Peyer's patch (tissue), 4 donors: Measurements from ENCODE around the gene EBLN2. TPM values are rescaled to one million over a fixed set of nuclear protein-coding genes. Genes with fewer than 3 reads are reported as not detected.

Experiments used
- DNase-seq, 3 donors: peaks; one replicate each; pipeline ENCODE4 v3.0.0-alpha.2; 2017 to 2019
- H3K27ac ChIP-seq, 4 donors: fragments of 200-600 bp; sonication (generic); one replicate each; pipeline ENCODE4 v1.5.1; 2016 to 2019
- H3K27me3 ChIP-seq, 2 donors: fragments of 200-600 bp; sonication (generic); one replicate each; pipeline ENCODE4 v1.5.1; 2019
- H3K36me3 ChIP-seq, 3 donors: fragments of 200-600 bp; sonication (generic); one replicate each; pipeline ENCODE4 v1.5.1; 2016 to 2019
- H3K4me1 ChIP-seq, 4 donors: fragments of 200-600 bp; sonication (generic); one replicate each; pipeline ENCODE4 v1.5.1; 2016 to 2019
- H3K4me3 ChIP-seq, 4 donors: fragments of 200-600 bp; sonication (generic); 1 replicate in 3 of 4; 2 replicates in 1 of 4; pipeline ENCODE4 v1.5.1; 2016 to 2019; ENCODE audit warnings: mild to moderate bottlenecking in 1 of 4
- H3K9me3 ChIP-seq, 4 donors: fragments of 200-600 bp; sonication (generic); one replicate each; pipeline ENCODE4 v1.5.1; 2016 to 2019; ENCODE audit warnings: mild to moderate bottlenecking in 1 of 4
- POLR2A ChIP-seq, 2 donors: fragments of 450-650 bp; IDR thresholded peaks; one replicate each; pipeline ENCODE4 v1.5.1; 2017; ENCODE audit warnings: antibody characterized with exemption in 2 of 2, mild to moderate bottlenecking in 2 of 2, moderate library complexity in 2 of 2
- total RNA-seq, 4 donors: library from RNA; depleted of rRNA; stranded (reverse); fragments of >200 nt; gene quantifications; one replicate each; pipeline ENCODE4 v1.1.0, GENCODE V29; 2016
- TF ChIP-seq, protein P1 (sequence below), 6 experiments: fragments of 450-650 bp in 4 of 6; fragments of 200-600 bp in 2 of 6; sonication (generic) in 1 of 6; IDR thresholded peaks; one replicate each; pipeline ENCODE4 v1.5.1; 2017 to 2019; ENCODE audit warnings: antibody characterized with exemption in 6 of 6, mild to moderate bottlenecking in 3 of 6, moderate library complexity in 1 of 6

EBLN2 gene
- total RNA-seq, 4 donors from 2014 or later: 8.2 to 14.9 (median 11.9) TPM

DNA sequence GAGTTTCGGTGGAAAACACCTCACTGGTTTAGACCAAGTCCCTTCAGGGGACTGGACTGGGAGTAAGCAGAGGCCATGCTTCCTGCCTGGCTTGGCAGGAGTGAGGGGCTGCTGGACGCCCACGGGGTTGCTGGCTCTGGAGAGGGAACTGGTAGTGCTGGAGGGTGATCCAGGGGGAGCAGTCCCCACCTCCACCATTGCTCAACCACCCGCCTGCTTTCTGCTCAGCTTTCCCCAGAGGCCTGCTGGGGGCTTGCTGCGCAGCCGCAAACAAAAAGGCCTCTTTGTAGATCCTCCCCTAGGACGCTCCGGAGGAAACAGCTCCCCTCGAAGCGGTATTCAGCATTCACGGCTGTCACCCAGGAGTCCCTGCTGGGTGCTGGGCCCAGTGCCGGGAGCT lies 33.5 kb downstream of the EBLN2 start:
- Histone ChIP-seq H3K4me1 (no peaks in the 10 kb centered on the region), H3K36me3 (no peaks in the 10 kb centered on the region), H3K27me3 (no peaks in the 10 kb centered on the region), H3K9me3 (no peaks in the 10 kb centered on the region), H3K4me3 (no peak overlapping the region), H3K27ac (no peak overlapping the region)
- TF ChIP-seq, protein P1, sequence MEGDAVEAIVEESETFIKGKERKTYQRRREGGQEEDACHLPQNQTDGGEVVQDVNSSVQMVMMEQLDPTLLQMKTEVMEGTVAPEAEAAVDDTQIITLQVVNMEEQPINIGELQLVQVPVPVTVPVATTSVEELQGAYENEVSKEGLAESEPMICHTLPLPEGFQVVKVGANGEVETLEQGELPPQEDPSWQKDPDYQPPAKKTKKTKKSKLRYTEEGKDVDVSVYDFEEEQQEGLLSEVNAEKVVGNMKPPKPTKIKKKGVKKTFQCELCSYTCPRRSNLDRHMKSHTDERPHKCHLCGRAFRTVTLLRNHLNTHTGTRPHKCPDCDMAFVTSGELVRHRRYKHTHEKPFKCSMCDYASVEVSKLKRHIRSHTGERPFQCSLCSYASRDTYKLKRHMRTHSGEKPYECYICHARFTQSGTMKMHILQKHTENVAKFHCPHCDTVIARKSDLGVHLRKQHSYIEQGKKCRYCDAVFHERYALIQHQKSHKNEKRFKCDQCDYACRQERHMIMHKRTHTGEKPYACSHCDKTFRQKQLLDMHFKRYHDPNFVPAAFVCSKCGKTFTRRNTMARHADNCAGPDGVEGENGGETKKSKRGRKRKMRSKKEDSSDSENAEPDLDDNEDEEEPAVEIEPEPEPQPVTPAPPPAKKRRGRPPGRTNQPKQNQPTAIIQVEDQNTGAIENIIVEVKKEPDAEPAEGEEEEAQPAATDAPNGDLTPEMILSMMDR (IDR thresholded peaks at IDR 0.05): no peak
- TF ChIP-seq POLR2A (IDR thresholded peaks at IDR 0.05): no peak
- DNase-seq: no peak

DNA sequence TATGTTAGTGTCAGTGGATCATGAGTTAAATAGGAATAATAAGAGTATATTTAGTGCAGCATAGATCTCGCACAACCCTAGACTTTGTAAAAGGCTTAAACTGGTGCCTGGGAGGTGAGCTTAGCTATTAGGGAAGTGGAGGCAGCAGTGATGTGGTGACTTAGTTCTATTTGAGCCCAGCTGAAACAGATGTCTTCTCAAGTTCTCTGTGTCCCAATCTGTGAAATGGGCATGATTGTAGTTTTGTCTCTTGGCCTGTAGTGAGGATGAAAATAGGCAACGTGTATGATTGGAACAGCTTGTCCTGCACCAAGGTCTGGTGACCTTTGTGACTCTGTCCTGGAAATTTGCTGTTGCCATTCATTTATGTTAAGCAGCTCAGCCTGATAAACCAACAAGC lies 34.7 kb downstream of the EBLN2 start:
- no peak for DNase-seq
- TF ChIP-seq POLR2A (IDR thresholded peaks at IDR 0.05): no peak
- TF ChIP-seq, protein P1 (IDR thresholded peaks at IDR 0.05): no peak
- no peak overlapping the region for H3K27ac ChIP-seq
- H3K36me3 ChIP-seq: no peaks in the 10 kb centered on the region
- H3K4me1 ChIP-seq: peaks cover 0 to 4% (median 0%) of the 10 kb centered on the region in 4 donors
- no peaks in the 10 kb centered on the region for H3K9me3 ChIP-seq
- H3K27me3 ChIP-seq: no peaks in the 10 kb centered on the region
- no peak overlapping the region for H3K4me3 ChIP-seq

DNA sequence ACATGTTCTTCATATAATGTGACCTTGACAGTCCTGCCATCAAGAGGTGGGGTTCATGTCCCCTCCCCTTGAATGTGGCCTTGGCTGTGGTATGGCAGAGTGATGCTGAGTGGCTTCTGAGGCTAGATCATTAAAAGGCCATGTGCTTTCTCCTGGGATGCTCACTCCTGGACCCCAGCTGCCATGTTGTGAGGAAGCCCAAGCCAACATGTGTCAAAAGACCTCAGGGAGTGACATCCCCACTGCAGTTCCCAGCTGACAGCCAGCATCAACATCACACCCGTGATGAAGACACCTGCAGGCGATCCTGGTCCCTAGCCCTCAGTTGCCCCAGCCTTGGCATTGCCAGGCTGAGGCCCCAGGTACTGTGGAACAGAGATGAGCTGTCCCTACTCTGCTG lies 36.6 kb downstream of the EBLN2 start:
- no peak for DNase-seq

DNA sequence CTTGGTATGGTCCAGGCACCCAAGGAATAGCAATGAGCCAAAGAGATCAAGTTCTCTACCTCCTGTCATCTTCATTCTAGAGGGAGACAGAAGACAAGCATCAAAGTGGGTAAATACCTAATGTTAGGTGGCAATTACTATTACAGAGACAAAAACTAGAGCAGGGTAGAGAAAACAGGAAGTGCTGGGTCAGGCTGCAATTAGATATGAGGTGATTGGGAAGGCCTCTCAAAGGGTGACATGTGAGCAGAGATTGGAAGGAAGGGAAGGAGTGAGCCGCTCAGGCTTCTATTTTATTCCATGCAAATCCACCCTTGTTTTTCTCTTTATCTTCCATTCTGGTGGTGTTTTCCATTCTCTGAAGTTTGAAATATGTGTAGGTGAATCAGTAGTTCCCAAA lies 37.4 kb downstream of the EBLN2 start:
- TF ChIP-seq POLR2A (IDR thresholded peaks at IDR 0.05): no peak
- TF ChIP-seq, protein P1 (IDR thresholded peaks at IDR 0.05): no peak
- Histone ChIP-seq H3K27ac (no peak overlapping the region), H3K4me3 (no peak overlapping the region)

More for the DNA sequence above, 36.6 kb downstream of the EBLN2 start:
- H3K4me3 ChIP-seq: no peak overlapping the region
- no peaks in the 10 kb centered on the region for H3K27me3 ChIP-seq
- no peak overlapping the region for H3K27ac ChIP-seq
- no peak for TF ChIP-seq POLR2A (IDR thresholded peaks at IDR 0.05)
- TF ChIP-seq, protein P1 (IDR thresholded peaks at IDR 0.05): no peak
- no peaks in the 10 kb centered on the region for H3K9me3 ChIP-seq
- no peaks in the 10 kb centered on the region for H3K36me3 ChIP-seq
- peaks cover 0 to 7% (median 0%) of the 10 kb centered on the region in 4 donors for H3K4me1 ChIP-seq

DNA sequence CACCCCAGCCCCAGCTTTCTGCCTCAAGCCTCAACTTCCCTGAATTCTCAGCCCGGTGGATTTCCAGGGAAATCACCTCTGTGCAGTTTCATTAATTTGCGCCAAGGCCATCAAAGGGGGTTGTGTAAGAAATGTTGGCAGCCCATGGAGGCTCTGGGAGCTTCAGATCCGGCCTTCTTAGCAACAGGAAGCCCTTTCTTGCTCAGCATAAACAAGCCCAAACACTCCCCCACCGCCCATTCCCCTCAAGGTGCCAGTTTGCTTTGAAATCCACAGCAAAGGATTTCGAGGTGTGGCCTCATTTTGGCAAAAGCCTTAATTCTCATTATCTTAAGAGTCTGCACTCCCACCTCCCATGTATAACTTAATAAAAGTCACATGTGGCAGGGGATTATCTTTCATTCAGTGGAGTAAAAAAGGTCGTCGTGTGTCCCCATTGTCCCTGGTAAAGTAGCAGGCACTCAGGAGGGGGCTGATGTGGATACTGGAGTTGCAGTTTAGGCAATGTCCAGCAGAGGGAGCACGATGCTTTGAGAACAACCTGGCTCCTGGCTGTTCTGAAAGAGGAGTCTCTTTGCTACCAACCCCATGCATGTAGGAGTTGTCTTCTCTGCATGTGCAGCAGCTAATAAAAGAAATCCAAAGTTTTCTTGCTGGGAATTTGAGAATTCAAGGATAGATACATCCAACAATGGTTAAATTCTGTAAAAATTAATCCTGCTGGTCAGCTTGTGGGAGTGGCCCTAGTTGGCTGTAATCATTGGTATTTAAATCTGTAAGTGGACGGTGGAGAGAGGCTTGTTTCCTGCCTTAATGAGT lies 39.5 kb downstream of the EBLN2 start:
- peak; percentile 65 to 93 (median 74) for DNase-seq
- H3K27ac ChIP-seq: no peak overlapping the region
- H3K27me3 ChIP-seq: no peaks in the 10 kb centered on the region
- TF ChIP-seq, protein P1 (IDR thresholded peaks at IDR 0.05): peak; percentile 64 to 94 (median 88)
- no peak for TF ChIP-seq POLR2A (IDR thresholded peaks at IDR 0.05)
- H3K4me1 ChIP-seq: peaks cover 0 to 7% (median 0%) of the 10 kb centered on the region in 4 donors
- no peaks in the 10 kb centered on the region for H3K36me3 ChIP-seq
- no peaks in the 10 kb centered on the region for H3K9me3 ChIP-seq
- H3K4me3 ChIP-seq: no peak overlapping the region

More for the DNA sequence above, 37.4 kb downstream of the EBLN2 start:
- Histone ChIP-seq H3K36me3 (no peaks in the 10 kb centered on the region), H3K4me1 (peaks cover 0 to 7% (median 0%) of the 10 kb centered on the region in 4 donors), H3K9me3 (no peaks in the 10 kb centered on the region), H3K27me3 (no peaks in the 10 kb centered on the region)
- DNase-seq: no peak
